KMS-11 (cell line): ENCODE results near the gene RTF2.

Source experiments
- H2AFZ ChIP-seq: fragments of 200-600 bp; sonication (generic); 2 replicates; pipeline ENCODE4 v1.6.1; 2016; ENCODE audit warnings: antibody characterized with exemption, mixed run types, low read depth
- H3K27ac ChIP-seq: fragments of 200-600 bp; sonication (generic); 2 replicates; pipeline ENCODE4 v1.6.1; 2016; ENCODE audit warnings: mild to moderate bottlenecking, mixed run types
- H3K27me3 ChIP-seq: fragments of 200-600 bp; sonication (generic); 2 replicates; pipeline ENCODE4 v1.6.1; 2017; ENCODE audit warnings: mild to moderate bottlenecking, low read depth, mixed run types, moderate library complexity; ENCODE audit not compliant: insufficient read depth
- H3K36me3 ChIP-seq: fragments of 200-600 bp; sonication (generic); 2 replicates; pipeline ENCODE4 v1.6.1; 2017; ENCODE audit warnings: mild to moderate bottlenecking, mixed run types; ENCODE audit not compliant: insufficient read depth
- H3K4me1 ChIP-seq: fragments of 200-600 bp; sonication (generic); 2 replicates; pipeline ENCODE4 v1.6.1; 2016; ENCODE audit warnings: mild to moderate bottlenecking, low read depth, mixed run types; ENCODE audit not compliant: poor library complexity, severe bottlenecking
- H3K4me2 ChIP-seq: fragments of 200-600 bp; sonication (generic); 2 replicates; pipeline ENCODE4 v1.7.0; 2016; ENCODE audit warnings: mild to moderate bottlenecking, mixed run types
- H3K4me3 ChIP-seq: fragments of 200-600 bp; sonication (generic); IDR thresholded peaks from 2 replicates; pipeline ENCODE4 v1.6.1; 2017; ENCODE audit warnings: low read depth, low read length, mixed read lengths; ENCODE audit not compliant: insufficient read depth
- H3K79me2 ChIP-seq: fragments of 200-600 bp; sonication (generic); 2 replicates; pipeline ENCODE4 v1.6.1; 2016; ENCODE audit warnings: low read depth, mixed run types; ENCODE audit not compliant: insufficient read depth
- H3K9ac ChIP-seq: fragments of 200-600 bp; sonication (generic); 2 replicates; pipeline ENCODE4 v1.6.1; 2016; ENCODE audit warnings: mild to moderate bottlenecking, mixed run types
- H4K20me1 ChIP-seq: fragments of 200-600 bp; sonication (generic); 2 replicates; pipeline ENCODE4 v1.6.1; 2016; ENCODE audit warnings: mild to moderate bottlenecking, mixed run types; ENCODE audit not compliant: insufficient read depth
- CTCF ChIP-seq: fragments of 200-600 bp; sonication (generic); conservative IDR thresholded peaks from 2 replicates; pipeline ENCODE4 v1.6.1; 2017; ENCODE audit warnings: low read depth, mild to moderate bottlenecking, antibody characterized with exemption, low read length, moderate library complexity, mixed read lengths

RTF2 gene

GRCh38 chr20:56429941-56430340, 38.5 kb upstream of the RTF2 start:
- H3K4me3 ChIP-seq, result no peak overlapping the region
- H3K4me1 ChIP-seq, result no peaks in the 10 kb centered on the region
- no peak overlapping the region for H3K9ac ChIP-seq
- no peaks in the 10 kb centered on the region for H3K27me3 ChIP-seq
- H4K20me1 ChIP-seq, result no peaks in the 10 kb centered on the region
- peak overlapping the region; percentile 29; the same call in 1 of the 2 replicates for H2AFZ ChIP-seq
- H3K27ac ChIP-seq, result no peak overlapping the region
- H3K36me3 ChIP-seq, result no peaks in the 10 kb centered on the region
- H3K4me2 ChIP-seq, result no peak overlapping the region
- H3K79me2 ChIP-seq, result no peaks in the 10 kb centered on the region
- no peak for TF ChIP-seq CTCF

- TF ChIP-seq CTCF, result no peak
- no peaks in the 10 kb centered on the region for H3K4me1 ChIP-seq
- H3K79me2 ChIP-seq, result no peaks in the 10 kb centered on the region
- no peak overlapping the region for H3K4me3 ChIP-seq
- H3K27ac ChIP-seq, result no peak overlapping the region
- no peaks in the 10 kb centered on the region for H4K20me1 ChIP-seq
- H3K27me3 ChIP-seq, result no peaks in the 10 kb centered on the region
- H3K9ac ChIP-seq, result no peak overlapping the region
- no peaks in the 10 kb centered on the region for H3K36me3 ChIP-seq
- no peak overlapping the region for H2AFZ ChIP-seq
- no peak overlapping the region for H3K4me2 ChIP-seq
These were observed 38.0 kb upstream of the RTF2 start for GRCh38 chr20:56430461-56430860.

- no peak overlapping the region for H3K9ac ChIP-seq
- no peaks in the 10 kb centered on the region for H3K36me3 ChIP-seq
- no peaks in the 10 kb centered on the region for H3K79me2 ChIP-seq
- no peaks in the 10 kb centered on the region for H3K4me1 ChIP-seq
- H3K27ac ChIP-seq, result no peak overlapping the region
- no peak for TF ChIP-seq CTCF
- H3K4me3 ChIP-seq, result no peak overlapping the region
- H3K27me3 ChIP-seq, result no peaks in the 10 kb centered on the region
- no peaks in the 10 kb centered on the region for H4K20me1 ChIP-seq
- no peak overlapping the region for H2AFZ ChIP-seq
- H3K4me2 ChIP-seq, result no peak overlapping the region
These were observed 37.5 kb upstream of the RTF2 start for GRCh38 chr20:56430957-56431356.

GRCh38 chr20:56431471-56431870, 37.0 kb upstream of the RTF2 start:
- H3K4me1 ChIP-seq, result no peaks in the 10 kb centered on the region
- no peak for TF ChIP-seq CTCF
- H3K4me2 ChIP-seq, result no peak overlapping the region
- H3K36me3 ChIP-seq, result no peaks in the 10 kb centered on the region
- H2AFZ ChIP-seq, result no peak overlapping the region
- no peak overlapping the region for H3K9ac ChIP-seq
- H3K79me2 ChIP-seq, result no peaks in the 10 kb centered on the region
- H3K27ac ChIP-seq, result no peak overlapping the region
- no peak overlapping the region for H3K4me3 ChIP-seq
- H3K27me3 ChIP-seq, result no peaks in the 10 kb centered on the region
- H4K20me1 ChIP-seq, result no peaks in the 10 kb centered on the region
